Thoracic aorta (tissue), 2 donors: Measurements from ENCODE around the gene GYPC. TPM values are rescaled to one million over a fixed set of nuclear protein-coding genes. Genes with fewer than 3 reads are reported as not detected.

Experiments
- ATAC-seq: fragments of 150-250 bp; one replicate; pipeline ENCODE4 v1.8.0; 2017; ENCODE audit warnings: low read depth; ENCODE audit not compliant: insufficient number of reproducible peaks, low FRiP score
- DNase-seq: peaks from one replicate; pipeline ENCODE4 v3.0.0-alpha.2; 2020; ENCODE audit warnings: low spot score
- H3K27ac ChIP-seq, 2 donors: fragments of 200-600 bp; sonication (generic); 1 replicate in 1 of 2; 2 replicates in 1 of 2; pipeline ENCODE4 v1.5.1; 2016; ENCODE audit warnings: mild to moderate bottlenecking in 2 of 2, moderate library complexity in 2 of 2
- H3K27me3 ChIP-seq: fragments of 200-600 bp; sonication (generic); replicated peaks from 2 replicates; pipeline ENCODE4 v1.6.0; 2016; ENCODE audit warnings: mild to moderate bottlenecking; ENCODE audit not compliant: insufficient read depth
- H3K36me3 ChIP-seq: fragments of 200-600 bp; sonication (generic); one replicate; pipeline ENCODE4 v1.5.1; 2016
- H3K4me1 ChIP-seq, 2 donors: fragments of 200-600 bp; sonication (generic); 1 replicate in 1 of 2; 2 replicates in 1 of 2; pipeline versions ENCODE4 v1.5.1 to v1.6.0; 2016; ENCODE audit warnings: low read depth in 2 of 2, mild to moderate bottlenecking in 1 of 2; ENCODE audit not compliant: control insufficient read depth in 1 of 2
- H3K4me3 ChIP-seq: fragments of 200-600 bp; sonication (generic); 2 replicates; pipeline ENCODE4 v1.5.1; 2016; ENCODE audit warnings: mild to moderate bottlenecking
- H3K9me3 ChIP-seq: fragments of 200-600 bp; sonication (generic); 2 replicates; pipeline ENCODE4 v1.5.1; 2016
- total RNA-seq, 2 donors: library from RNA; depleted of rRNA; stranded (reverse); fragments of >200 nt; gene quantifications; one replicate each; pipeline versions ENCODE4 v1.1.0 to v1.2.3, GENCODE V29; 2016
- TF ChIP-seq, protein P1 (sequence below): fragments of 200-600 bp; sonication (generic); IDR thresholded peaks from one replicate; pipeline ENCODE4 v1.5.1; 2019; ENCODE audit warnings: antibody characterized with exemption

Gene GYPC, protein sequence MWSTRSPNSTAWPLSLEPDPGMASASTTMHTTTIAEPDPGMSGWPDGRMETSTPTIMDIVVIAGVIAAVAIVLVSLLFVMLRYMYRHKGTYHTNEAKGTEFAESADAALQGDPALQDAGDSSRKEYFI
- total RNA-seq: 100 to 1,000 TPM; 123 to 185 TPM

DNA sequence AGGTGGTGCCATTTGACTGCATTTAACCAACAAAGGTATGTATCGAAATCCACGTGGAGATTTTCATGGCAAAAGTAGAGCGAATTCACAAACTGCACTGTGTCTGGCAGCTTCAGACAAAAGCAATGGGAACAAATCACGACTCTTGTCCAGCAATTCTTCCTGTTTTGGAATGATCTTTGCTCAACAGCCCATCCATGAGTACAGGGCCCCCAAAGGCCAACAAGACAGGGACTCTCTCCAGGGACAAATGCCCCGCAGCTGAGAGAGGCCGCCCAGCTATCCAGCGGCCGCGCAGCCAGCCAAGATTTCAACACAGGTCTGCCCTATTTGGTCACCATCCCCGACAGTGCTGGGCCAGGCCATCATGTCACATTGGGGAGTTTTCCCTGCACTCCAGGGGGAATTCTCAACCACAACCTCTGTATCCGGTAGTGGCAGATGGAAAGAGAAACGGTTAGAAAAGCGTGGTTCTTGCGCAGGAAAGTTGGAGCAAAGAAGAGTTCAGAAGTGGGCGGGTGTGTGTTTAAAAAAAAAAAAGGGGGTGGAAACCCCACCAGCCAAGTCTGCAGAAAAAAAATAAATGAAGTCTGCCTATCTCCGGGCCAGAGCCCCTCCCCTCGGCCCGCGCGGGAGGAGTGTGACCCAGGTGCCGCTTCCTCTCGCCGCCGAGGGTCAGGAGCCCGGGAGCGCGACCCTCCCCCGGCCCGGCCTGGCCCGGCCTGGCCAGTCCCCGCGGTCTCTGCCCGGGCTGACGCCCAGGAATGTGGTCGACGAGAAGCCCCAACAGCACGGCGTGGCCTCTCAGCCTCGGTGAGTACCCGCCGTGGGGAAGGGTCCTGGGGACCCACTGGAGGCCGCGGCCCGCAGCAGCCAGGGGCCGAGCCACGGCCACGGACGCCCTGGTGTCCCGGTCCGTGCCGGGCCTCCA is at the start of gene GYPC:
Gene GYPC, plus strand, starts transcription at position 659 of the 931 bp plus-strand sequence. Its CDS starts 106 bp downstream, at position 765.
- DNase-seq (peak; percentile 41), ATAC-seq (peak; percentile 63)
- TF ChIP-seq, protein P1, sequence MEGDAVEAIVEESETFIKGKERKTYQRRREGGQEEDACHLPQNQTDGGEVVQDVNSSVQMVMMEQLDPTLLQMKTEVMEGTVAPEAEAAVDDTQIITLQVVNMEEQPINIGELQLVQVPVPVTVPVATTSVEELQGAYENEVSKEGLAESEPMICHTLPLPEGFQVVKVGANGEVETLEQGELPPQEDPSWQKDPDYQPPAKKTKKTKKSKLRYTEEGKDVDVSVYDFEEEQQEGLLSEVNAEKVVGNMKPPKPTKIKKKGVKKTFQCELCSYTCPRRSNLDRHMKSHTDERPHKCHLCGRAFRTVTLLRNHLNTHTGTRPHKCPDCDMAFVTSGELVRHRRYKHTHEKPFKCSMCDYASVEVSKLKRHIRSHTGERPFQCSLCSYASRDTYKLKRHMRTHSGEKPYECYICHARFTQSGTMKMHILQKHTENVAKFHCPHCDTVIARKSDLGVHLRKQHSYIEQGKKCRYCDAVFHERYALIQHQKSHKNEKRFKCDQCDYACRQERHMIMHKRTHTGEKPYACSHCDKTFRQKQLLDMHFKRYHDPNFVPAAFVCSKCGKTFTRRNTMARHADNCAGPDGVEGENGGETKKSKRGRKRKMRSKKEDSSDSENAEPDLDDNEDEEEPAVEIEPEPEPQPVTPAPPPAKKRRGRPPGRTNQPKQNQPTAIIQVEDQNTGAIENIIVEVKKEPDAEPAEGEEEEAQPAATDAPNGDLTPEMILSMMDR: no peak
- Histone ChIP-seq H3K4me3 (peak within 1 kb of the TSS; percentile 82), H3K27ac (peak within 1 kb of the TSS; percentile 91 to 98), H3K9me3 (no peaks in the 10 kb centered on the region), H3K36me3 (no peaks in the 10 kb centered on the region), H3K27me3 (no peaks in the 10 kb centered on the region), H3K4me1 (peaks cover 18 to 50% of the 10 kb centered on the region in 2 donors)

DNA sequence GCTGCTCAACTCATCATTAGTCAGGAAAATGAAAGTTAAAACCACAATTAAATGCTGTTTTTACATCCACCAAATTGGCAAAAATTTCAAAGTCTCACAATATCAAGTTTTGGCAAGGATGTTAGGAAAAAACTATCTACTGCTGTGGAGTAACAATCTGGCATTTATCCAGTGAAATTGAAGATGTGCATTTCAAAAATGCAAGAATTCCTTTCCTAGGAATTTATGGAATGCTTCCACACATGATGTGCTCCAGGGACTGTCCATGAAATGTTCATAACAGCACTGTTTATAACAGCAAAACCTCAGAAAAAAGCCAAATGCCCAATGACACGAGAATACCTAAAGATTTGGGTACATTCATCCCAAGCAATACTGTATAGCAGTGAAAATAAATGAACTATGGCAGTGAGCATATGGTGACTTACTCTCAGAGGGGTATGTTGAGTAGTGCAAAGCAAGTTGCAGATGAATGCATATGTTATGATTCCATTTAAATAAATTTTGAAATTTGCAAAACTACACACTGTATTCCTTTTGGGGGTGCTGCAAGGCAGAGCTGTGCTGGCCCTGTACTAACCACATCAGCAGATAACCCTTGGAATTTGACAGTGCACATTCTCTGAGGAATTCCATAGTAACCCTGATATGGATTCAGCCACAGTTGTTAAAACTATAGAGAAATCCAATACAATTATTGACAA is 41.3 kb upstream of the GYPC start:
- peaks cover 4% of the 10 kb centered on the region for H3K9me3 ChIP-seq
- no peaks in the 10 kb centered on the region for H3K36me3 ChIP-seq
- no peaks in the 10 kb centered on the region for H3K4me1 ChIP-seq
- ATAC-seq: no peak
- TF ChIP-seq, protein P1: no peak
- H3K27me3 ChIP-seq: no peaks in the 10 kb centered on the region
- H3K27ac ChIP-seq: no peak overlapping the region
- no peak overlapping the region for H3K4me3 ChIP-seq
- no peak for DNase-seq

DNA sequence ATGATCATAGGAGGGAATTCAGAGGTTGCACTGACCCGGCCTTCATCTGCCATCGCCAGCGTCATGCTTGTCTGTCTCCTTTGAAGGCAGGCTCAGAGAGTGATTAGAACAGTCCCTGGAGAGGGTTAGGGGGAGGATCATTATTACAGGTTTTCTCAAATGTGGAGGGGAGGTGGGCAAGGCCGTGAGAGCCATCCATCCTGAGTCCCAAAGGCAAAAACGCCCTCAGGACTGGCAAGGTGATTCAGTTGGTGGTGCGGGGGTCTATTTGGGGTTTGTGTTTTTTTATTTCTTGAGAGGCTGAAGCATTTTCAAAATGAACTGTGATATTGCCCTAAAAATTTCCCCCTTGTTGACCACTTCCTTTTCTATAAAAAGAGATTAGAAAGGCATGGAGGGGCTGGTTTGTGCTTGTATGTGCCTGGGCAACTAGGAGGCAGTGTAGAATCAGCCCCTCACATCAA is 39.3 kb upstream of the GYPC start:
- no peaks in the 10 kb centered on the region for H3K27me3 ChIP-seq
- DNase-seq (no peak), ATAC-seq (no peak)
- H3K4me1 ChIP-seq: no peaks in the 10 kb centered on the region
- H3K9me3 ChIP-seq: no peaks in the 10 kb centered on the region
- no peak overlapping the region for H3K27ac ChIP-seq
- H3K36me3 ChIP-seq: no peaks in the 10 kb centered on the region
- TF ChIP-seq, protein P1: no peak
- H3K4me3 ChIP-seq: no peak overlapping the region

DNA sequence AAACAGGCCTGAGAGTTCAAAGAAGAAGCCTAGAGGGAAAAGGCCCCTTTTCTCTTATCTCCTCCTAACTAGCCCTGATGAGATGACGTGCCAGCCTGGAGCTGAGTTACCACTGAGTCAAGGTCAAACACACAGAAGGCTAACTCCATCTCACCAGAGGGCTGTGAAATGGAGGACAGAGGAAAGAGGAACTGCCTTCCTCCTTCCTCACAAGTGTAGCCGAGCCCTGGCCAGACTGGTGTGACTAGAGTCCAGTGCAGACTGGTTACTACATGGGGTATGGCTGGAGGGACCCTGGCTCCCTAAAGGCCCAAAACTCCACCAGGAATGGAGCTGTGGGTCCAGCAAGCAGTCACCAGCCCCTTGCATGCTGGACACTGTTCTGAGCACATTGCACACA is 35.7 kb upstream of the GYPC start:
- no peaks in the 10 kb centered on the region for H3K36me3 ChIP-seq
- TF ChIP-seq, protein P1: no peak

DNA sequence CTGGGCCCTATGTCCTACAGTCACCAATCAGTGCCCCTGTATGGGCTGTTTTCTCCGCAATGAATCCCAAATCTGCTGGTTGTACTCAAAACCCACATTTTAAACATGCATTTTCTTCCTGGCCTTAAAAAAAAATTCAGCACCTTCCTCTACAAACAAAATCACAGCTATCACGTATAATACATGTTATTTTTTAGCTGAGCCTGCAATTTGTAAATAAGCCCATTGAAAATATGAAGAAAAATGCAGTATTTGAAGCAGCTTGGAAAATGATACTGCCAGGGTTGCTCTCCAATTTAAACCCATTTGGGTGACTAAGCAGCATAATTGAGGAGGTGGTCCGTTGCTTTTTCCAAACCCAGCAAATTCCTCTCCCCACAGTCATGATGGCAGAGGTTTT is 33.0 kb upstream of the GYPC start:
- DNase-seq (no peak), ATAC-seq (no peak)
- Histone ChIP-seq H3K27ac (no peak overlapping the region), H3K27me3 (no peaks in the 10 kb centered on the region), H3K4me3 (no peak overlapping the region), H3K9me3 (no peaks in the 10 kb centered on the region), H3K4me1 (peaks cover 3 to 9% of the 10 kb centered on the region in 2 donors), H3K36me3 (no peaks in the 10 kb centered on the region)
- TF ChIP-seq, protein P1: no peak

More for the DNA sequence above, 35.7 kb upstream of the GYPC start:
- Histone ChIP-seq H3K27me3 (no peaks in the 10 kb centered on the region), H3K27ac (no peak overlapping the region), H3K4me1 (no peaks in the 10 kb centered on the region), H3K4me3 (no peak overlapping the region), H3K9me3 (no peaks in the 10 kb centered on the region)
- DNase-seq (no peak), ATAC-seq (no peak)
